Measurements from ENCODE around the gene BEND4. TPM values are rescaled to one million over a fixed set of nuclear protein-coding genes. Genes with fewer than 3 reads are reported as not detected.

BEND4 gene
- total RNA-seq: under 1 TPM in 2 of 4 donors, not detected in 2; 0.02 TPM
- polyA plus RNA-seq: not detected
- long read RNA-seq, donor 1: 0 reads
- long read RNA-seq, donor 2: 0 reads

- peaks cover 5 to 66% (median 20%) of the 10 kb centered on the region in 3 donors for H3K27me3 ChIP-seq (ENCODE audit: insufficient read depth in 3 of 3, low read length in 2 of 3)
- no peaks in the 10 kb centered on the region for H3K4me1 ChIP-seq
- no peak for TF ChIP-seq CTCF (IDR thresholded peaks at IDR 0.05)
- WGBS, 3 donors: 8 to 9% (median 8%) methylated on average over 47 to 49 of the region's 49 CpGs
- no peaks in the 10 kb centered on the region for H3K9me3 ChIP-seq
- no peak for ATAC-seq
- H3K27ac ChIP-seq: no peak within 1 kb of the TSS
- H3K36me3 ChIP-seq (ENCODE audit: insufficient read depth in 1 of 2, low read depth in 1 of 2): no peaks in the 10 kb centered on the region
- intact Hi-C loops (cut with DNase I): no loop called here
- no peak for DNase-seq
- H3K4me3 ChIP-seq: peak within 1 kb of the TSS; percentile 56
These were observed at the start of gene BEND4 for GRCh38 chr4:42152507-42153504. BEND4 (minus strand) TSS chr4:42152655; CDS start chr4:42152143, 512 bp downstream.

DNA sequence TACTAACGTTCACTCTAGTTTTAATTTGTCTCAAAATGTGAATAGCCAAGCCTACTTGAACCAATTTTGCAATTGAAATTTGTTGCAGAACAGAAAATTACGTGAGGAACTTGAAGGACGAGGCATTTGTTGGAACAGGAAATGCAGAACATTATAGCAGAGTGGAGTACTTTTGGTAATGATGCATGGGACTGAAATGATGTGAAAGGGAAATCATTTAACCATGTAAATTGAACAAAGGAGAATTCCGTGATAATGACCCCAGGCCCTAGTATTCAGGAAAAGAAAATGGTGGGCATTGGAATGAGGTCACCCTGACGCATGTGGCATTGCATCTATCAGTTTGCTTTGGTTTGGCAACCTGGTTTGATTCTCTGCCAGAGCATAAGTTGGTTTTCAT, 44.9 kb upstream of the BEND4 start:
- intact Hi-C loops (cut with DNase I): no loop called here
- TF ChIP-seq CTCF (IDR thresholded peaks at IDR 0.05): no peak
- H3K9me3 ChIP-seq: no peaks in the 10 kb centered on the region
- H3K27ac ChIP-seq: no peak overlapping the region
- no peaks in the 10 kb centered on the region for H3K36me3 ChIP-seq (ENCODE audit: insufficient read depth in 1 of 2, low read depth in 1 of 2)
- H3K27me3 ChIP-seq (ENCODE audit: insufficient read depth in 3 of 3, low read length in 2 of 3): peaks cover 0 to 5% (median 0%) of the 10 kb centered on the region in 3 donors
- ATAC-seq: no peak
- no peak overlapping the region for H3K4me3 ChIP-seq
- 56 to 61% (median 59%) methylated on average over 5 of the region's 5 CpGs for WGBS, 3 donors
- DNase-seq: no peak
- no peaks in the 10 kb centered on the region for H3K4me1 ChIP-seq

DNA sequence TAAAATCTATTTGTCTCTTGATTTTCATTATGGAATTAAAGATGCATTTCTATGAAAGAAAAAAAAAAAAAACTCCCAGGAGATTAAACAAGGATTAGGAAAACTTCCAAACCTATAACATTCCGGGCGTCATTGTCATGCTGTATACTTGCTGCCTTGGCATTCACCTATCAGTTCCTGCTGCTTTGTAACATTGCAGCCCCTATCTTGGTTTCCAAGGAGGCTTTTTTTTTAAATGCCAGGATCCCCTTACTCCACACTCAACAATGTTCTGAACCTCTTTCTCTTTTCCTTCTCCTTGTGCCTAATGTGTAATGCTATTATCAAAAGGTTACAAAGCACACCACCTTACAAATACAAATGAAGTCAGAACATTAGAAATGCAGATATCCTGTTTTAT, 20.5 kb upstream of the BEND4 start:
- 44 to 68% (median 67%) methylated on average over 2 of the region's 2 CpGs for WGBS, 3 donors
- H3K4me3 ChIP-seq: no peak overlapping the region
- H3K4me1 ChIP-seq: no peaks in the 10 kb centered on the region

GRCh38 chr4:42172128-42172790, 19.8 kb upstream of the BEND4 start:
- no peak for DNase-seq
- no peak for TF ChIP-seq CTCF (IDR thresholded peaks at IDR 0.05)
- no peaks in the 10 kb centered on the region for H3K36me3 ChIP-seq (ENCODE audit: insufficient read depth in 1 of 2, low read depth in 1 of 2)
- 79 to 83% (median 83%) methylated on average over 5 of the region's 5 CpGs for WGBS, 3 donors
- intact Hi-C loops (cut with DNase I): no loop called here
- no peaks in the 10 kb centered on the region for H3K9me3 ChIP-seq
- no peak for ATAC-seq
- no peaks in the 10 kb centered on the region for H3K4me1 ChIP-seq
- H3K27ac ChIP-seq: no peak overlapping the region
- H3K27me3 ChIP-seq (ENCODE audit: insufficient read depth in 3 of 3, low read length in 2 of 3): no peaks in the 10 kb centered on the region
- H3K4me3 ChIP-seq: no peak overlapping the region

More for the DNA sequence above, 20.5 kb upstream of the BEND4 start:
- intact Hi-C loops (cut with DNase I): no loop called here
- no peak for TF ChIP-seq CTCF (IDR thresholded peaks at IDR 0.05)
- ATAC-seq (no peak), DNase-seq (no peak)
- no peaks in the 10 kb centered on the region for H3K9me3 ChIP-seq
- no peaks in the 10 kb centered on the region for H3K27me3 ChIP-seq (ENCODE audit: insufficient read depth in 3 of 3, low read length in 2 of 3)
- H3K27ac ChIP-seq: no peak overlapping the region
- no peaks in the 10 kb centered on the region for H3K36me3 ChIP-seq (ENCODE audit: insufficient read depth in 1 of 2, low read depth in 1 of 2)

All from psoas muscle (tissue), 8 donors.